Activated CD8-positive, alpha-beta T cell treated with anti-CD3 and anti-CD28 coated beads, Interleukin-2, amount 10 ng/mL, durations not matched to agents 7 days and 5 days (primary cell): ENCODE measurements around the gene ABCC11. TPM values are rescaled to one million over a fixed set of nuclear protein-coding genes. Genes with fewer than 3 reads are reported as not detected.

Source experiments
- ATAC-seq: fragments of 150-1000 bp; cut with Tn5 transposase; one replicate; pipeline ENCODE4 v1.10.0; 2021; ENCODE audit warnings: moderate library complexity
- CTCF ChIA-PET: fragments of 350-600 bp; sonication (Branson Sonifier 250); formaldehyde crosslinking; loops from one replicate; lab custom pipeline; 2021; ENCODE audit warnings: antibody characterized with exemption; lab: Charles Lee
- POLR2A ChIA-PET: fragments of 350-600 bp; sonication (Branson Sonifier 250); formaldehyde crosslinking; loops from one replicate; lab custom pipeline; 2021; ENCODE audit warnings: antibody characterized with exemption; lab: Charles Lee
- DNase-seq: peaks from one replicate; pipeline ENCODE4 v3.0.0-alpha.2; 2020
- H3K27ac Mint-ChIP-seq: one replicate; pipeline ENCODE4 v1.8.0; 2021; ENCODE audit warnings: mild to moderate bottlenecking, mixed read lengths
- H3K27me3 Mint-ChIP-seq: one replicate; pipeline ENCODE4 v1.8.0; 2021; ENCODE audit warnings: low read depth, mixed read lengths
- H3K36me3 Mint-ChIP-seq: one replicate; pipeline ENCODE4 v1.8.0; 2021; ENCODE audit warnings: low read depth, mixed read lengths
- H3K4me1 Mint-ChIP-seq: one replicate; pipeline ENCODE4 v1.8.0; 2021; ENCODE audit warnings: low read depth, mixed read lengths
- H3K4me3 Mint-ChIP-seq: one replicate; pipeline ENCODE4 v1.8.0; 2021; ENCODE audit warnings: mild to moderate bottlenecking, mixed read lengths
- H3K9me3 Mint-ChIP-seq: one replicate; pipeline ENCODE4 v1.8.0; 2022; ENCODE audit warnings: mixed read lengths; ENCODE audit not compliant: insufficient read depth
- total RNA-seq, 2 experiments: library from RNA; stranded (reverse); gene quantifications; one replicate each; pipeline ENCODE4 v1.2.3, GENCODE V29; 2021

Gene ABCC11
- total RNA-seq, 2 experiments from 2014 or later = not detected

DNA sequence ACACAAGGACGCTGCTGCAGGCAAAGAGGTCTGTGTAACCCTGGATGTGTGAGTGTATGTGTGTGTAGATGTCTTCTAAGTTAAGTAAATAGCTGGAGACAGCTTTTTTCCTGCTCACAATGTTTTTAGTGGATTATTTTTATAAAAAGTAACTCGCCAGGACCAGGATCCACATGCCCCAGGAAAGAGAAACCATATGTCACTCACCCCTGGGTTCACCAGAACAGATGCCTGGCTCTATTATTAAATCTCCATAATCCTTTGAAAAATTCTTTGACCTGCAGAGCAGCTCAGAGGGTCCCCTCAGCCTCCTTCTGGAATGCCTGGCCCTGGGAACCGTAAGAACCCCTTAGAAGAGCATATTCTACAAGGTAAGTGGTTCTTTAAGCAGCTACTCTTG, 109.5 kb downstream of the ABCC11 start:
- Mint-ChIP-seq H3K9me3 (no peaks in the 10 kb centered on the region), H3K36me3 (no peaks in the 10 kb centered on the region), H3K27ac (no peak overlapping the region), H3K4me1 (no peaks in the 10 kb centered on the region), H3K27me3 (no peaks in the 10 kb centered on the region), H3K4me3 (no peak overlapping the region)
- ChIA-PET POLR2A (no interaction called here), CTCF (interaction anchor here (0.7 kb wide), 1 partner anchor 21 kb away, joined by 3 read pairs; no protein-coding TSS in a partner anchor)
- no peak for DNase-seq
- ATAC-seq = no peak

DNA sequence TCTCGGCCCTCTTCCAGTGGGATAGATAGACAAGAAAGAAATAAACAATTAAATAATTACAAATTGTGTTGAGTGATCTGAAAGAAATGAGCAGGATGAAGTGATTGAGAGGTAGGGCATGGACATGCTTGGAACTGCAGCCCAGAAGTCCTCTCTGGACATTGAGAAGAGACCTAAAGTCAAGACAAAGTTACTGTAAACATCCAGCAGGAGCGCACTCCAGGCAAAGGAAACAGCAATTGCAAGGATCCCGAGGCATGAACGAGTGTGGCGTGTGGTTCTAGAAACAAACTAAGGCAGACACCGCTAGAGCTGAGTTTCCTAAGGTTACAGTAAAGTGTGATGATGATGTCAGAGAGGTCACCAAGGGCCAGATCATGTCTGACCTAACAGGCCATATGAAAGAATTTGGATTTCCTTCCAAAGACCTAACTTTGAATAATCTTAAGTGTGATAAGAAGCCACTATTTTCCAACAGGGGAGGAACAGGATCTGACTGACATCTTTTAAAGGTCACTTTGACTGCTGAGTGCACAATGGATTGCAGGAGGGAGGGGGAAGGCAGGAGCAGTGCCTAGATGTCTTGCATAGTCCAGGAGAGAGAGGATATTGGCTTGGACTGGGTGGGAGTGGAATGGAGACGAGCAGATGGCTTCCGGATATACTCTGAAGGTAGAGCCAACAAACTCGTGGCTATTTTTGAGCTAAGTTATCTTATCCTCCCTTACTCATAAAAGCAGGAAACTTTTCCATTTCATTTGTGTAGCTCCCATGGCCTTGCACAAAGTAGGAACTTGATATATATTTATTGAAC, 110.6 kb downstream of the ABCC11 start:
- Mint-ChIP-seq H3K27me3 (no peaks in the 10 kb centered on the region), H3K4me3 (no peak overlapping the region), H3K36me3 (no peaks in the 10 kb centered on the region), H3K9me3 (no peaks in the 10 kb centered on the region), H3K27ac (no peak overlapping the region), H3K4me1 (no peaks in the 10 kb centered on the region)
- no peak for DNase-seq
- ATAC-seq = no peak
- CTCF ChIA-PET = no interaction called here
- POLR2A ChIA-PET = no interaction called here

DNA sequence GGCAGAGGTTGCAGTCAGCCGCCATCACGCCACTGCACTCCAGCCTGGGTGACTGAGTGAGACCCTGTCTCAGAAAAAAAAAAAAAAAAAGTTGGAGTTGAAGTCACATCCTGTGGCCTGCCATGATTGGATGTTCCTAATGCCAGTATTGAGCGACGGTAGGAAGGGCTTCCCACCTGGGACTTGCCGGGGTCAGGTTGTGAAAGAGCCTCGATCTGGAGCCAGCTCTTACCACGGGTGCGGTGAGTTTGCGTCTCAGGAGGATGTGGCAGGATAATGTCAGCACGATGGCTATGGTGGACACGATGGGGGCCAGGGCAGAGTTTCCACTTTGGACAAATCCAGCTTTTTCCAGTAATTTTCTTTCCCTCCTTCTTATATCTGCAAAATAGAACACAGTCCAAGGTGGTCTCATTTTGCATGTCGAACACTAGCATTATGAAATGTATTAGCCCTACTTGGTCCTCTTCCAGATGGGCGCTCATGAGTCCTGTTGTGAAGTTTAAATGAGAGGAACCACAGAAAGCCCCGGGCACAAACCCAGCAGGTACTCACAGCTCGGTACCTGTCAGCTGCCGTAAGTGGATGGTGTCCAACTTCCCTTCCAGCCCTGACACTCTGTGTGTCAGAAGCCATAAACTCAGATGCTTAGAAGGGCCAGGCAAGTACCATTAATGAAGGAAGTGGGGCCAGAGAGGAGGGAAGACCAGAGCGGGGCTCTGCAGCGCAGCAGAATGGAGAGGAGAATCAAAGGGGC, 113.7 kb downstream of the ABCC11 start:
- Mint-ChIP-seq H3K27ac (no peak overlapping the region), H3K4me3 (no peak overlapping the region), H3K36me3 (no peaks in the 10 kb centered on the region), H3K27me3 (no peaks in the 10 kb centered on the region), H3K4me1 (no peaks in the 10 kb centered on the region), H3K9me3 (no peaks in the 10 kb centered on the region)
- DNase-seq (no peak), ATAC-seq (no peak)
- CTCF ChIA-PET = no interaction called here
- POLR2A ChIA-PET = no interaction called here

DNA sequence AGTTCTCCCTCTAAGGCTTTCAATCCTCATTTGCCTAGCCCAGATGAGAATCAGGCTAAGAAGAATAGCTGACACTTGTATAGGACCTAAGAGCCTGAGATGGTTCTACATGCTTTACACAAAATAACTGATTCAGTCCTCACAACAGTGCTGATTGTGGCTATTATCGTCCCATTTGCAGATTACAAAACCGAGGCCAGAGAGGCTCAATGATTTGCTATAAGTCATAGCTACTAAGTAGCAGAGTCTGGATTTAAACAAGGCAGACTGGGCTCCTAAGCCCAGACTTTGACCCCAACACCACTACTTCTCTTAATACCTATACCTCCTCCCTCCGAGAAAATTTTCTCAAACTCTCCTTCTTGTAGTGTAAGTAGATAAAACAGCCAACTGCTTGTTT, 114.6 kb downstream of the ABCC11 start:
- ChIA-PET CTCF (interaction anchor here (0.7 kb wide), 2 partner anchors 13 to 844 kb away, joined by 3 read pairs; no protein-coding TSS in a partner anchor), POLR2A (no interaction called here)
- Mint-ChIP-seq H3K9me3 (no peaks in the 10 kb centered on the region), H3K36me3 (no peaks in the 10 kb centered on the region), H3K4me1 (no peaks in the 10 kb centered on the region), H3K27me3 (no peaks in the 10 kb centered on the region), H3K27ac (no peak overlapping the region), H3K4me3 (no peak overlapping the region)
- DNase-seq (no peak), ATAC-seq (no peak)

DNA sequence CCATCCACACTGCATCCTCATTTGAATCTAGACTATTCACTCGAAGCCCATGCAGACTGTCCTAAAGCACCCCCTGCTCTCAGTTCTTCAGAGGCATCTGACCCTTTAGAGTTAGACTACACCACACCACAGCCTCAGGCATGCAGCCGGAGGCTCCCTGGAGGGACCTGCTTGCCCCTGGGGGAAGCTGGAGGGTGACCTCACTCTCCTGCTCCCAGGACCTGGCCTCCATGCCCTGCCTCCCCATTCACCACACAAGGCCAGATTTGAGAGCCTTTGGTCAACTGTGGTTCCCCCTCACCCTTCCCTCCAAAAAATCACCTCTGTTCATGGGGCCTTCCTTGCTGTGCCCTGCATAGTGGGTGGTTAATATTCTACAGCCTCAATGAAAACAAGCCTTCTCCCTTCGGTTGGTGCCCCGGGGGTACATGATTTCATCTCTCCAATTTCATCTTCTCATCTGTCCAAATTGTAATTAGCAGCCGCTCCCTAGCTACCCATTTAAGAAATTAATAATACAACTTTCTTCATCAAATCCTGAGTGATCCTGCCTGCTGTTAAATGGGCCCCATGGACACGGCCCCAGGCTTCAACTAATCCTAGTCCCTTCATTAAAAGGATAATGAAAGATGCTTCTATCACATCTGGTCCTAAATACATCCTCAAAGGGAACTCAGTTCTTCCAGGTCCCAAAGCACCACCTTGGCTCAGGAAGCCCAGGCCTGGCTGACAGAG, 116.0 kb downstream of the ABCC11 start:
- ATAC-seq (no peak), DNase-seq (no peak)
- no peaks in the 10 kb centered on the region for H3K36me3 Mint-ChIP-seq
- ChIA-PET CTCF (no interaction called here), POLR2A (no interaction called here)
- no peaks in the 10 kb centered on the region for H3K4me1 Mint-ChIP-seq
- no peak overlapping the region for H3K27ac Mint-ChIP-seq
- H3K9me3 Mint-ChIP-seq = no peaks in the 10 kb centered on the region
- H3K27me3 Mint-ChIP-seq = no peaks in the 10 kb centered on the region
- no peak overlapping the region for H3K4me3 Mint-ChIP-seq

DNA sequence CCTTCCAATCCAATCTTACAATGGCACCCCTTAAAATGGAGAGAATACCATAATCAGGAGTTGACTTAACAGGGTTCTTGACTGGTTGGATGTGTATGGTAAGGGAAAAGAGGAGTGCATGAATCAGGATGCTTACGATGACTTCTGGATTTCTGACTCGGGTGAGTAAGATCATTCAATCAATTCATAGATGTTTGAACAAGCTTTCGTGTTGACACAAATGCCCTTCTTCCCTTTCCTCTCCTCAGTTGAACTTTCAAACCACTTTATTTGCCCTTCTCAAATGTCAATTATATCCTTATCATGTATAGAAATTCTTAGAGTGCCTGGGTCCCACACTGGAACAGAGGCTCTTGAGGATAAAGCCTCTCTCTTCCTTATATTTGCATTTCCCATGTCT, 117.4 kb downstream of the ABCC11 start:
- ChIA-PET CTCF (no interaction called here), POLR2A (no interaction called here)
- no peak for ATAC-seq

DNA sequence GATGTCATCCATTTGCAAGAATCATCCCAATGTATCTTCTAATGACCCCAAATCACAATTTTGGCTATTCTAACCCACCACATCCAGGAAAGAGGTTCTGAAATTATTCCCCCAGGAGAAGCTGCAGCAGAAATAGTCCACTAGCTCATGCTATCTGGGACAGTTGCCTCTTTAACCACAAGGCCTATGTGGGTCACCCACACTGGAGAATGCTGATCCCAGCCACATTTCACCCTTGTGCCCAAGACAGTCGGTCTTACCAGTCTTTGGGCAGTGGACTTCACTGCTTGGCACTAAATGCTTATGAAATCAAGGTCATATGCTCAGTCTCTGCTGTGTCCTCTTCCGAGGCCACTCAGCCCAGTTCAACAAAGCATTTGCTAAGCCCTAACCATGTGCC, 118.6 kb downstream of the ABCC11 start:
- ChIA-PET CTCF (no interaction called here), POLR2A (no interaction called here)
- Mint-ChIP-seq H3K4me3 (no peak overlapping the region), H3K4me1 (no peaks in the 10 kb centered on the region), H3K9me3 (no peaks in the 10 kb centered on the region), H3K27ac (no peak overlapping the region), H3K27me3 (no peaks in the 10 kb centered on the region), H3K36me3 (no peaks in the 10 kb centered on the region)
- DNase-seq = no peak
- no peak for ATAC-seq

More for the DNA sequence above, 117.4 kb downstream of the ABCC11 start:
- Mint-ChIP-seq H3K9me3 (no peaks in the 10 kb centered on the region), H3K27me3 (no peaks in the 10 kb centered on the region), H3K27ac (no peak overlapping the region), H3K4me3 (no peak overlapping the region), H3K4me1 (no peaks in the 10 kb centered on the region), H3K36me3 (no peaks in the 10 kb centered on the region)
- no peak for DNase-seq

DNA sequence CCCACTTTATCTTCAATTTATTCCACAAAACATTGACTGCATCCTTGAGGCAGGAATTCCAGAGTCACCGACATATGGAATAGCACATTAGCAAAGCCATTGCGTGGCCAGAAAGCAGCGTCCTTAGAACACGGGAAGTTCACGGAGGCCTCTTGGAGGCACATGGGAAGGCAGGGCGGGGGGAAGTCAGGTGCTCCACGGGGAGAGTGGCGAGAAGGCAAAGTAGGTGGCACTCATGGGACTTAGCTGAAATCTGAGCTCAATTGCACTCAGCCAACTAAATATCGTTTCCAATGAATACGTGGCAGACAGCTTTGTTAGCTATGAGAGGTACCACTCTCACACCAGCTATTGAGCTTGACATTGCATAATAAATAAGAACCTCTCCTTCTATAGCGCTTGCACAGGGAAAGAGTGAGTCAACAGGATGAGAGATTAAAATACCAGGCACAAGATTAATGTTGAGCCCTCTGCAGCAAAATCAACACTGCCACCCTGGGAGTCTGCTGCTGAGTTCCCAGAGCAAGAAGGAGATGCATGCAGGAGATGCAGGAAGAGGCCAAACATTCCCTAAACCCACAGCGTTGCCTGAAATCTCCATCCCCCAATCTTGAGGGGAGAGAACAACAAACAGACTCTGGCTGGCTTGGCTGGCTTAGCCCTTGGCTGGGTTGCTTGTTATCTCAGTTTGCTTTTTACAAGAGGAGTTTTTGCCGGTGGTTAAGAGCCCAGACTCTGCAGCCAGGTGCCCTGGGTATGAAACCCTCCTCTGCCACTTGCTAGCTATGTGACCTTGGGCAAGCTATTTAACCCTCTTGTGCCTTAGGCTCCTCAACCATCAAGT, 120.3 kb downstream of the ABCC11 start:
- CTCF ChIA-PET = no interaction called here
- no peak for ATAC-seq
- POLR2A ChIA-PET = no interaction called here

DNA sequence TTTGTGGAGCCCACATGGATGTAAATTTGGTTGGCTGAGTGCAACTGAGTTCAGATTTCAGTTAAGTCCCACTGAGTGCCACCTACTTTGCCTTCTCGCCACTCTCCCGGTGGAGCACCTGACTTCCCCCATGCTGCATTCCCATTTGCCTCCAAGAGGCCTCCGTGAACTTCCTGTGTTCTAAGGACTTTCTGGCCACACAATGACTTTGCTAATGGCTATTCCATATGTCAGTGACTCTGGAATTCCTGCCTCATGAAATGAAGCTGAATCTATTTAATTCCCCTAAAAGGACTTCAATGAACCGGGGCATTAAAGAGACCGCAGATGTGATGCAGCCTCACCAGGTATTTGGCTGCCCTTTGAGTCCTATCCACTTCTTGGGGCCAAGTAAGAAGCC, 121.5 kb downstream of the ABCC11 start:
- Mint-ChIP-seq H3K27ac (no peak overlapping the region), H3K27me3 (no peaks in the 10 kb centered on the region), H3K36me3 (no peaks in the 10 kb centered on the region), H3K4me1 (no peaks in the 10 kb centered on the region), H3K4me3 (no peak overlapping the region), H3K9me3 (no peaks in the 10 kb centered on the region)
- POLR2A ChIA-PET = no interaction called here
- DNase-seq = no peak
- CTCF ChIA-PET = interaction anchor here (0.7 kb wide), 1 partner anchor 12 kb away, joined by 3 read pairs; no protein-coding TSS in a partner anchor
- ATAC-seq = no peak

More for the DNA sequence above, 120.3 kb downstream of the ABCC11 start:
- Mint-ChIP-seq H3K4me3 (no peak overlapping the region), H3K27ac (no peak overlapping the region), H3K4me1 (no peaks in the 10 kb centered on the region), H3K36me3 (no peaks in the 10 kb centered on the region), H3K27me3 (no peaks in the 10 kb centered on the region), H3K9me3 (no peaks in the 10 kb centered on the region)
- no peak for DNase-seq

DNA sequence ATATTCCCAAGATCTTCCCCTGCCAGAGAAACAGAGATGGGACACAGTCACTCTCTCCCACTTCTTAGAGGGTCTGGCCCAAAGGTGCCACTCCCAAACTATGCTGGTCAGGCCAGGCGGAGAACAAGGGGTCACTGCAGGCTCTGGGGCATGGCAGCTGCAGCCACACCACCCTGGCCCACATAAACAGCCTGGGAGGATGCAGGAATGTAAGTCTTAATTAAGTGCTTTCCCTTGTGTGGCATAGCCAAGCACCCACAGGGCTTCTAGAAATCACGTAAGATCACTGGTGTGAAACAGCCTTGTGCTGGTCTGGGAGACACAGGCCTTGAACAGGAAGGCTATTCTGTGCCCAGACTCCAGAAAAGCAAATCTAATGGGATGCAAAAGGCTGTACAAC, 123.1 kb downstream of the ABCC11 start:
- no peak for ATAC-seq
- Mint-ChIP-seq H3K4me3 (no peak overlapping the region), H3K36me3 (no peaks in the 10 kb centered on the region), H3K27ac (no peak overlapping the region), H3K4me1 (no peaks in the 10 kb centered on the region), H3K27me3 (no peaks in the 10 kb centered on the region), H3K9me3 (no peaks in the 10 kb centered on the region)
- ChIA-PET POLR2A (no interaction called here), CTCF (interaction anchor here (0.8 kb wide), 1 partner anchor 41 kb away, joined by 3 read pairs; no protein-coding TSS in a partner anchor)
- DNase-seq = no peak
